ENCODE data around the gene NMU. TPM values are rescaled to one million over a fixed set of nuclear protein-coding genes. Genes with fewer than 3 reads are reported as not detected.

The NMU gene
- total and polyA plus RNA-seq, 4 donors, result 1.1 to 2.6 (median 1.6) TPM

- no peak overlapping the region for H3K9ac ChIP-seq (ENCODE audit: insufficient read depth in 1 of 2, low read length in 2 of 2)
Measured at GRCh38 chr4:55618546-55619143, 17.5 kb downstream of the NMU start.

GRCh38 chr4:55617587-55618197 is 18.4 kb downstream of the NMU start:
- Histone ChIP-seq H3K9ac (ENCODE audit: insufficient read depth in 1 of 2, low read length in 2 of 2) (no peak overlapping the region), H3K9me3 (ENCODE audit: control insufficient read depth in 4 of 4, insufficient read depth in 3 of 4, low read length in 3 of 4) (no peaks in the 10 kb centered on the region), H3K4me1 (ENCODE audit: control insufficient read depth in 5 of 5, insufficient read depth in 5 of 5, low read length in 5 of 5) (no peaks in the 10 kb centered on the region), H3K36me3 (ENCODE audit: control insufficient read depth in 4 of 4, insufficient read depth in 4 of 4, low read length in 4 of 4) (no peaks in the 10 kb centered on the region), H3K27ac (ENCODE audit: low read depth in 1 of 2, low read length in 1 of 2) (no peak overlapping the region), H3K4me3 (no peak overlapping the region), H3K27me3 (ENCODE audit: control insufficient read depth in 3 of 3, insufficient read depth in 3 of 3, low read length in 2 of 3) (no peaks in the 10 kb centered on the region)
- 84 to 88% methylated on average over 1 of the region's 1 CpG for WGBS, 2 donors
- no peak for ATAC-seq (ENCODE audit: insufficient read depth, low FRiP score)
- no peak for TF ChIP-seq CTCF (IDR thresholded peaks at IDR 0.05; ENCODE audit: control extremely low read depth, extremely low read depth)
- DNase-seq, result no peak

More at GRCh38 chr4:55618546-55619143, 17.5 kb downstream of the NMU start:
- Histone ChIP-seq H3K36me3 (ENCODE audit: control insufficient read depth in 4 of 4, insufficient read depth in 4 of 4, low read length in 4 of 4) (no peaks in the 10 kb centered on the region), H3K9me3 (ENCODE audit: control insufficient read depth in 4 of 4, insufficient read depth in 3 of 4, low read length in 3 of 4) (no peaks in the 10 kb centered on the region), H3K4me1 (ENCODE audit: control insufficient read depth in 5 of 5, insufficient read depth in 5 of 5, low read length in 5 of 5) (no peaks in the 10 kb centered on the region), H3K27me3 (ENCODE audit: control insufficient read depth in 3 of 3, insufficient read depth in 3 of 3, low read length in 2 of 3) (no peaks in the 10 kb centered on the region), H3K4me3 (no peak overlapping the region), H3K27ac (ENCODE audit: low read depth in 1 of 2, low read length in 1 of 2) (no peak overlapping the region)
- 82 to 95% methylated on average over 1 of the region's 1 CpG for WGBS, 2 donors
- ATAC-seq (ENCODE audit: insufficient read depth, low FRiP score) (no peak), DNase-seq (no peak)
- no peak for TF ChIP-seq CTCF (IDR thresholded peaks at IDR 0.05; ENCODE audit: control extremely low read depth, extremely low read depth)

- no peaks in the 10 kb centered on the region for H3K36me3 ChIP-seq (ENCODE audit: control insufficient read depth in 4 of 4, insufficient read depth in 4 of 4, low read length in 4 of 4)
- no peak overlapping the region for H3K27ac ChIP-seq (ENCODE audit: low read depth in 1 of 2, low read length in 1 of 2)
- H3K4me1 ChIP-seq (ENCODE audit: control insufficient read depth in 5 of 5, insufficient read depth in 5 of 5, low read length in 5 of 5), result no peaks in the 10 kb centered on the region
- no peak for TF ChIP-seq CTCF (IDR thresholded peaks at IDR 0.05; ENCODE audit: control extremely low read depth, extremely low read depth)
- H3K9ac ChIP-seq (ENCODE audit: insufficient read depth in 1 of 2, low read length in 2 of 2), result no peak overlapping the region
- ATAC-seq (ENCODE audit: insufficient read depth, low FRiP score), result no peak
- no peak for DNase-seq
- H3K4me3 ChIP-seq, result no peak overlapping the region
- H3K9me3 ChIP-seq (ENCODE audit: control insufficient read depth in 4 of 4, insufficient read depth in 3 of 4, low read length in 3 of 4), result no peaks in the 10 kb centered on the region
- no peaks in the 10 kb centered on the region for H3K27me3 ChIP-seq (ENCODE audit: control insufficient read depth in 3 of 3, insufficient read depth in 3 of 3, low read length in 2 of 3)
- 94 to 96% methylated on average over 3 of the region's 3 CpGs for WGBS, 2 donors
Measured at GRCh38 chr4:55615008-55615407, 21.1 kb downstream of the NMU start.
